ENCODE measurements around the gene RBM26.
A peak's percentile ranks its signal among the peaks of the same experiment; 100 is the strongest.

The RBM26 gene

GRCh38 chr13:79338343-79338742 is 67.7 kb downstream of the RBM26 start:
- Histone ChIP-seq H3K79me1 (ENCODE audit: low read depth, low read length) (no peaks in the 10 kb centered on the region), H2AK5ac (ENCODE audit: low read depth, low read length) (no peak overlapping the region), H3K23ac (ENCODE audit: low read depth, low read length, poor library complexity) (no peak overlapping the region), H4K8ac (ENCODE audit: low read depth, low read length) (no peak overlapping the region), H2BK120ac (ENCODE audit: low read depth, low read length) (no peak overlapping the region), H2BK5ac (ENCODE audit: low read length) (no peak overlapping the region), H3K4me3 (ENCODE audit: low read length in 2 of 2) (no peak overlapping the region), H3K36me3 (replicated peaks in 1 of 2; ENCODE audit: control insufficient read depth in 2 of 2, insufficient read depth in 2 of 2, low read length in 2 of 2) (peaks cover 7 to 100% of the 10 kb centered on the region in 2 donors), H3K27ac (replicated peaks; ENCODE audit: low read length) (no peak overlapping the region), H3K4me1 (ENCODE audit: control insufficient read depth in 2 of 2, insufficient read depth in 1 of 2, low read depth in 1 of 2, low read length in 2 of 2) (no peaks in the 10 kb centered on the region), H2AFZ (ENCODE audit: low read length) (no peak overlapping the region), H2BK15ac (ENCODE audit: low read length) (no peak overlapping the region), H3K9me3 (replicated peaks in 1 of 2; ENCODE audit: control insufficient read depth in 2 of 2, insufficient read depth in 1 of 2, low read depth in 1 of 2, low read length in 2 of 2) (no peaks in the 10 kb centered on the region), H3K9ac (ENCODE audit: low read depth, low read length, poor library complexity) (no peak overlapping the region), H3K18ac (ENCODE audit: low read length) (no peak overlapping the region), H2BK12ac (ENCODE audit: low read length) (no peak overlapping the region), H3K27me3 (ENCODE audit: control insufficient read depth in 3 of 3, insufficient read depth in 3 of 3, low read depth in 1 of 3, low read length in 3 of 3) (no peaks in the 10 kb centered on the region), H3K4me2 (ENCODE audit: insufficient read depth, low read length, poor library complexity, severe bottlenecking) (no peak overlapping the region), H3K4ac (ENCODE audit: low read length) (no peak overlapping the region), H4K91ac (ENCODE audit: low read depth, low read length, poor library complexity) (no peak overlapping the region), H3K14ac (ENCODE audit: low read length) (no peak overlapping the region)
- no CpG with 5 or more reads among the region's 3 CpGs for WGBS, 2 donors (ENCODE audit: extremely low coverage in 2 of 2, insufficient read length in 2 of 2, insufficient replicate concordance in 1 of 2)
- DNase-seq (ENCODE audit: low spot score), result no peak

GRCh38 chr13:79336966-79337365 is 69.1 kb downstream of the RBM26 start:
- no peak overlapping the region for H3K27ac ChIP-seq (replicated peaks; ENCODE audit: low read length)
- H3K4ac ChIP-seq (ENCODE audit: low read length), result no peak overlapping the region
- H2AFZ ChIP-seq (ENCODE audit: low read length), result no peak overlapping the region
- no peak overlapping the region for H2BK12ac ChIP-seq (ENCODE audit: low read length)
- no peaks in the 10 kb centered on the region for H3K79me1 ChIP-seq (ENCODE audit: low read depth, low read length)
- no peak overlapping the region for H3K23ac ChIP-seq (ENCODE audit: low read depth, low read length, poor library complexity)
- no CpG with 5 or more reads among the region's 12 CpGs for WGBS, 2 donors (ENCODE audit: extremely low coverage in 2 of 2, insufficient read length in 2 of 2, insufficient replicate concordance in 1 of 2)
- no peak overlapping the region for H4K91ac ChIP-seq (ENCODE audit: low read depth, low read length, poor library complexity)
- H2BK15ac ChIP-seq (ENCODE audit: low read length), result no peak overlapping the region
- no peaks in the 10 kb centered on the region for H3K27me3 ChIP-seq (ENCODE audit: control insufficient read depth in 3 of 3, insufficient read depth in 3 of 3, low read depth in 1 of 3, low read length in 3 of 3)
- H3K4me1 ChIP-seq (ENCODE audit: control insufficient read depth in 2 of 2, insufficient read depth in 1 of 2, low read depth in 1 of 2, low read length in 2 of 2), result no peaks in the 10 kb centered on the region
- peak overlapping the region in 1 of 2 donors; percentile 58 for H3K4me3 ChIP-seq (ENCODE audit: low read length in 2 of 2)
- no peak overlapping the region for H3K9ac ChIP-seq (ENCODE audit: low read depth, low read length, poor library complexity)
- H2AK5ac ChIP-seq (ENCODE audit: low read depth, low read length), result no peak overlapping the region
- no peak overlapping the region for H4K8ac ChIP-seq (ENCODE audit: low read depth, low read length)
- no peak overlapping the region for H3K14ac ChIP-seq (ENCODE audit: low read length)
- H3K18ac ChIP-seq (ENCODE audit: low read length), result no peak overlapping the region
- no peaks in the 10 kb centered on the region for H3K9me3 ChIP-seq (replicated peaks in 1 of 2; ENCODE audit: control insufficient read depth in 2 of 2, insufficient read depth in 1 of 2, low read depth in 1 of 2, low read length in 2 of 2)
- H2BK5ac ChIP-seq (ENCODE audit: low read length), result no peak overlapping the region
- H3K4me2 ChIP-seq (ENCODE audit: insufficient read depth, low read length, poor library complexity, severe bottlenecking), result no peak overlapping the region
- no peak overlapping the region for H2BK120ac ChIP-seq (ENCODE audit: low read depth, low read length)
- DNase-seq (ENCODE audit: low spot score), result no peak
- peaks cover 7 to 100% of the 10 kb centered on the region in 2 donors for H3K36me3 ChIP-seq (replicated peaks in 1 of 2; ENCODE audit: control insufficient read depth in 2 of 2, insufficient read depth in 2 of 2, low read length in 2 of 2)

- H4K91ac ChIP-seq (ENCODE audit: low read depth, low read length, poor library complexity), result no peak overlapping the region
- no peak for DNase-seq (ENCODE audit: low spot score)
- H3K4me1 ChIP-seq (ENCODE audit: control insufficient read depth in 2 of 2, insufficient read depth in 1 of 2, low read depth in 1 of 2, low read length in 2 of 2), result no peaks in the 10 kb centered on the region
- no peak overlapping the region for H4K8ac ChIP-seq (ENCODE audit: low read depth, low read length)
- no peak overlapping the region for H3K4ac ChIP-seq (ENCODE audit: low read length)
- H3K27ac ChIP-seq (replicated peaks; ENCODE audit: low read length), result no peak overlapping the region
- no CpG with 5 or more reads among the region's 1 CpG for WGBS, 2 donors (ENCODE audit: extremely low coverage in 2 of 2, insufficient read length in 2 of 2, insufficient replicate concordance in 1 of 2)
- no peak overlapping the region for H2AFZ ChIP-seq (ENCODE audit: low read length)
- no peak overlapping the region for H3K4me2 ChIP-seq (ENCODE audit: insufficient read depth, low read length, poor library complexity, severe bottlenecking)
- no peak overlapping the region for H2BK15ac ChIP-seq (ENCODE audit: low read length)
- H3K79me1 ChIP-seq (ENCODE audit: low read depth, low read length), result no peaks in the 10 kb centered on the region
- no peak overlapping the region for H3K4me3 ChIP-seq (ENCODE audit: low read length in 2 of 2)
- no peak overlapping the region for H2BK120ac ChIP-seq (ENCODE audit: low read depth, low read length)
- no peak overlapping the region for H3K18ac ChIP-seq (ENCODE audit: low read length)
- no peak overlapping the region for H2BK12ac ChIP-seq (ENCODE audit: low read length)
- no peak overlapping the region for H3K23ac ChIP-seq (ENCODE audit: low read depth, low read length, poor library complexity)
- no peak overlapping the region for H2AK5ac ChIP-seq (ENCODE audit: low read depth, low read length)
- H3K27me3 ChIP-seq (ENCODE audit: control insufficient read depth in 3 of 3, insufficient read depth in 3 of 3, low read depth in 1 of 3, low read length in 3 of 3), result no peaks in the 10 kb centered on the region
- H2BK5ac ChIP-seq (ENCODE audit: low read length), result no peak overlapping the region
- H3K9ac ChIP-seq (ENCODE audit: low read depth, low read length, poor library complexity), result no peak overlapping the region
- H3K14ac ChIP-seq (ENCODE audit: low read length), result no peak overlapping the region
- no peaks in the 10 kb centered on the region for H3K9me3 ChIP-seq (replicated peaks in 1 of 2; ENCODE audit: control insufficient read depth in 2 of 2, insufficient read depth in 1 of 2, low read depth in 1 of 2, low read length in 2 of 2)
- peaks cover 1 to 95% of the 10 kb centered on the region in 2 donors for H3K36me3 ChIP-seq (replicated peaks in 1 of 2; ENCODE audit: control insufficient read depth in 2 of 2, insufficient read depth in 2 of 2, low read length in 2 of 2)
Observed at GRCh38 chr13:79328510-79328909, 77.5 kb downstream of the RBM26 start.

GRCh38 chr13:79320433-79320832 is 85.6 kb downstream of the RBM26 start:
- Histone ChIP-seq H3K23ac (ENCODE audit: low read depth, low read length, poor library complexity) (no peak overlapping the region), H3K18ac (ENCODE audit: low read length) (no peak overlapping the region), H3K14ac (ENCODE audit: low read length) (no peak overlapping the region), H2BK5ac (ENCODE audit: low read length) (no peak overlapping the region), H2AK5ac (ENCODE audit: low read depth, low read length) (no peak overlapping the region), H4K91ac (ENCODE audit: low read depth, low read length, poor library complexity) (no peak overlapping the region), H3K27me3 (ENCODE audit: control insufficient read depth in 3 of 3, insufficient read depth in 3 of 3, low read depth in 1 of 3, low read length in 3 of 3) (no peaks in the 10 kb centered on the region), H3K4me1 (ENCODE audit: control insufficient read depth in 2 of 2, insufficient read depth in 1 of 2, low read depth in 1 of 2, low read length in 2 of 2) (no peaks in the 10 kb centered on the region), H3K9me3 (replicated peaks in 1 of 2; ENCODE audit: control insufficient read depth in 2 of 2, insufficient read depth in 1 of 2, low read depth in 1 of 2, low read length in 2 of 2) (no peaks in the 10 kb centered on the region), H2BK15ac (ENCODE audit: low read length) (no peak overlapping the region), H2AFZ (ENCODE audit: low read length) (no peak overlapping the region), H3K4me3 (ENCODE audit: low read length in 2 of 2) (no peak overlapping the region), H3K4me2 (ENCODE audit: insufficient read depth, low read length, poor library complexity, severe bottlenecking) (no peak overlapping the region), H3K27ac (replicated peaks; ENCODE audit: low read length) (no peak overlapping the region), H2BK120ac (ENCODE audit: low read depth, low read length) (no peak overlapping the region), H2BK12ac (ENCODE audit: low read length) (no peak overlapping the region), H4K8ac (ENCODE audit: low read depth, low read length) (no peak overlapping the region), H3K36me3 (replicated peaks in 1 of 2; ENCODE audit: control insufficient read depth in 2 of 2, insufficient read depth in 2 of 2, low read length in 2 of 2) (peaks cover 1 to 99% of the 10 kb centered on the region in 2 donors), H3K9ac (ENCODE audit: low read depth, low read length, poor library complexity) (no peak overlapping the region), H3K79me1 (ENCODE audit: low read depth, low read length) (no peaks in the 10 kb centered on the region), H3K4ac (ENCODE audit: low read length) (no peak overlapping the region)
- no peak for DNase-seq (ENCODE audit: low spot score)
- WGBS, 2 donors (ENCODE audit: extremely low coverage in 2 of 2, insufficient read length in 2 of 2, insufficient replicate concordance in 1 of 2), result no CpG with 5 or more reads among the region's 1 CpG

Data from neuronal stem cell (in vitro differentiated cells).